Loucy (cell line): ENCODE results near the gene NHP2.

Experiments used
- H2AFZ ChIP-seq: fragments of 200-600 bp; sonication (generic); 2 replicates; pipeline ENCODE4 v1.6.0; 2016; ENCODE audit warnings: antibody characterized with exemption, mild to moderate bottlenecking, low read length, moderate library complexity
- H3F3A ChIP-seq: fragments of 200-600 bp; 2 replicates; pipeline ENCODE4 v1.6.0; 2016; ENCODE audit warnings: antibody characterized with exemption, low read depth, mild to moderate bottlenecking
- H3K27me3 ChIP-seq: fragments of 200-600 bp; sonication (generic); 2 replicates; pipeline ENCODE4 v1.6.1; 2014; ENCODE audit warnings: low read length, mild to moderate bottlenecking; ENCODE audit not compliant: insufficient read depth, poor library complexity, severe bottlenecking
- H3K36me3 ChIP-seq: fragments of 200-600 bp; sonication (generic); 2 replicates; pipeline ENCODE4 v1.6.1; 2016; ENCODE audit warnings: low read length; ENCODE audit not compliant: insufficient read depth
- H3K4me1 ChIP-seq: fragments of 200-600 bp; sonication (generic); 2 replicates; pipeline ENCODE4 v1.5.1; 2014; ENCODE audit warnings: low read length, mild to moderate bottlenecking; ENCODE audit not compliant: insufficient read depth, poor library complexity, severe bottlenecking
- H3K4me2 ChIP-seq: fragments of 200-600 bp; sonication (generic); 2 replicates; pipeline ENCODE4 v1.6.0; 2014; ENCODE audit warnings: antibody characterized with exemption, low read length, low read depth, mild to moderate bottlenecking; ENCODE audit not compliant: poor library complexity, severe bottlenecking
- H3K4me3 ChIP-seq: fragments of 200-600 bp; sonication (generic); 2 replicates; pipeline ENCODE4 v1.5.1; 2014; ENCODE audit warnings: low read length, mild to moderate bottlenecking, mixed read lengths; ENCODE audit not compliant: poor library complexity, severe bottlenecking
- H3K79me2 ChIP-seq: fragments of 200-600 bp; sonication (generic); 2 replicates; pipeline ENCODE4 v1.6.1; 2014; ENCODE audit warnings: low read length; ENCODE audit not compliant: insufficient read depth
- H3K9ac ChIP-seq: fragments of 200-600 bp; sonication (generic); 2 replicates; pipeline ENCODE4 v1.6.0; 2014; ENCODE audit warnings: mild to moderate bottlenecking, low read depth, low read length, moderate library complexity; ENCODE audit not compliant: poor library complexity, severe bottlenecking
- H3K9me2 ChIP-seq: fragments of 200-600 bp; sonication (generic); replicated peaks from 2 replicates; pipeline ENCODE4 v1.6.1; 2016; ENCODE audit warnings: low read depth, low read length, mixed read lengths
- H3K9me3 ChIP-seq: fragments of 200-600 bp; sonication (generic); 2 replicates; pipeline ENCODE4 v1.6.1; 2014; ENCODE audit warnings: mild to moderate bottlenecking, antibody characterized with exemption, low read length, low read depth; ENCODE audit not compliant: insufficient read depth
- H4K20me1 ChIP-seq: fragments of 200-600 bp; sonication (generic); 2 replicates; pipeline ENCODE4 v1.6.0; 2014; ENCODE audit warnings: antibody characterized with exemption, low read length, mild to moderate bottlenecking; ENCODE audit not compliant: insufficient read depth, poor library complexity, severe bottlenecking
- EZH2phosphoT487 ChIP-seq: fragments of 200-600 bp; IDR thresholded peaks from 2 replicates; pipeline ENCODE4 v1.6.1; 2018; ENCODE audit warnings: antibody characterized with exemption, mild to moderate bottlenecking, moderate library complexity, borderline replicate concordance
- TF ChIP-seq, protein P1 (sequence below): fragments of 200-600 bp; sonication (generic); conservative IDR thresholded peaks from 2 replicates; pipeline ENCODE4 v1.5.1; 2014; ENCODE audit warnings: mild to moderate bottlenecking, antibody characterized with exemption, low read length

Gene NHP2

DNA sequence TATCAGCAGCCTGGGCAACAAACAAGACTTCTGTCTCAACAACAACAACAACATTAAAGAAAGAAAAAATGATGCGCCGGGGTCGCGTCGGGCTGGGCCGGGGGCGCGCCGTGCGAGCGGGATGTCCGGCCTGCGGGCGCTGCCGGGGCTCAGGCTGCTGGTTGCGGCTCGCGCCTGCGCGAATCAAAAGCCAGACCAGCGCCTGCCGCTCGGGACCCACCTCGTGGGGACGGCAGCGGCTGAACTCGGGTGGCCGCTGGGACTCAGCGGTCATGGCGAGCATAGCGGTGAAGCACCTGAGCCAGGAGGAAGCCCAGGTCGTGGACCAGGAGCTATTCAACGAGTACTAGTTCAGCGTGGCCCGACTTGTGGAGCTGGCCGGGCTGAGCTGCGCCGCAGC, 11.9 kb upstream of the NHP2 start:
- no peak overlapping the region for H3K9ac ChIP-seq
- no peaks in the 10 kb centered on the region for H3K79me2 ChIP-seq
- H3F3A ChIP-seq, result no peaks in the 10 kb centered on the region
- H3K4me2 ChIP-seq, result no peak overlapping the region
- no peaks in the 10 kb centered on the region for H3K27me3 ChIP-seq
- no peak for TF ChIP-seq EZH2phosphoT487
- H3K9me2 ChIP-seq, result no peaks in the 10 kb centered on the region
- H3K9me3 ChIP-seq, result no peaks in the 10 kb centered on the region
- H3K4me3 ChIP-seq, result no peak overlapping the region
- H3K4me1 ChIP-seq, result no peaks in the 10 kb centered on the region
- H4K20me1 ChIP-seq, result no peaks in the 10 kb centered on the region
- no peak overlapping the region for H2AFZ ChIP-seq
- no peaks in the 10 kb centered on the region for H3K36me3 ChIP-seq

DNA sequence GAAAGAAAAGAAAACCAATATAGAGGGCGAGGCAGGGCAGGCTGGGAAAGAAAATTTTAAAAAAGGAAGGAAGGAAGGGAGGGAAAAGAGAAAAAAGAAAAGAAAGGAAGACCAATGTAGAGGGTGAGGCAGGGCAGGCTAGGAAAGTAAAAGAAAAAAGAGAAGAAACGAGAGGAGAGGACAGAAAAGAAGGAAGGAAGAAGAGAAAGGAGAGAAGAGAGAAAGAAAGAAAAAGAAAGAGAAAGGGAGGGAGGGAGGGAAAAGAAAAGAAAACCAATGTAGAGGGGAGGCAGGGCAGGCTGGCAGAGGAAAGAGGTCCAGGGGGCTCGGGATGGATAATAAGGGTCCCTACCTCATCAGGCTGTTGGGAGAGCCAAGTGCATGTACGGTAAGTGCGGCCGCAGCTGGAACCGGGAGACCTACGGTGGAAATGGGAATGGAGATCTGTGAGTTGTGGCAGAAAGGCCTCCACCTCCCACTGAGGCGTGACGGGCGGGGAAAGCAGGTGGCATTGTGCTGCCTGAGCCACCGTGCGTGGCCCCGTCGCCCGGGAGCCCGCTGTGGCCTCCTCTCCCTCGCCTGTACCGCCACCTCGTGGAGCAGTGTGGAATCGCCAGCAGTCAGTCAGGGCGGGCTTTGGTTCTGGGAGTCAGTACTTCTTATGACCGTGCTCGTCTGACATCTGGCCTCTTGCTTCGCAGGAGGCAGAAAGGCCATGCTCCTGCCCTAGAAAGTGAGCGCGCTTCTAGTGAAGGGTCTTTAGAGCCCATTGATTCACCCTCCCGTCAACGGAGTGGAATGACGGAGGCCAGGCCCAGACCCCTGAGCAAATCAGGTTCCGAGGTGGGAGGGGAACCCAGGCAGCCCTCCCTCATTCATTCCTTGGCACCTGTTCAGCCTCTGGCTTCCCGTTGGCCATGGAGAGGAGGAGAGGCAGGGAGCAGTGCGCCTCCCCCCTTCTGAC, 10.4 kb upstream of the NHP2 start:
- Histone ChIP-seq H3K4me1 (no peaks in the 10 kb centered on the region), H3K9me3 (no peaks in the 10 kb centered on the region), H3K4me2 (peak overlapping the region; percentile 65), H3K9ac (no peak overlapping the region), H3K4me3 (peak overlapping the region; percentile 48), H3K36me3 (no peaks in the 10 kb centered on the region), H3K79me2 (no peaks in the 10 kb centered on the region), H3K9me2 (no peaks in the 10 kb centered on the region), H2AFZ (peak overlapping the region; percentile 93; the same call in 1 of the 2 replicates), H4K20me1 (no peaks in the 10 kb centered on the region), H3K27me3 (no peaks in the 10 kb centered on the region), H3F3A (no peaks in the 10 kb centered on the region)
- TF ChIP-seq, protein P1, sequence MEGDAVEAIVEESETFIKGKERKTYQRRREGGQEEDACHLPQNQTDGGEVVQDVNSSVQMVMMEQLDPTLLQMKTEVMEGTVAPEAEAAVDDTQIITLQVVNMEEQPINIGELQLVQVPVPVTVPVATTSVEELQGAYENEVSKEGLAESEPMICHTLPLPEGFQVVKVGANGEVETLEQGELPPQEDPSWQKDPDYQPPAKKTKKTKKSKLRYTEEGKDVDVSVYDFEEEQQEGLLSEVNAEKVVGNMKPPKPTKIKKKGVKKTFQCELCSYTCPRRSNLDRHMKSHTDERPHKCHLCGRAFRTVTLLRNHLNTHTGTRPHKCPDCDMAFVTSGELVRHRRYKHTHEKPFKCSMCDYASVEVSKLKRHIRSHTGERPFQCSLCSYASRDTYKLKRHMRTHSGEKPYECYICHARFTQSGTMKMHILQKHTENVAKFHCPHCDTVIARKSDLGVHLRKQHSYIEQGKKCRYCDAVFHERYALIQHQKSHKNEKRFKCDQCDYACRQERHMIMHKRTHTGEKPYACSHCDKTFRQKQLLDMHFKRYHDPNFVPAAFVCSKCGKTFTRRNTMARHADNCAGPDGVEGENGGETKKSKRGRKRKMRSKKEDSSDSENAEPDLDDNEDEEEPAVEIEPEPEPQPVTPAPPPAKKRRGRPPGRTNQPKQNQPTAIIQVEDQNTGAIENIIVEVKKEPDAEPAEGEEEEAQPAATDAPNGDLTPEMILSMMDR, result peak; percentile 72
- TF ChIP-seq EZH2phosphoT487, result no peak

DNA sequence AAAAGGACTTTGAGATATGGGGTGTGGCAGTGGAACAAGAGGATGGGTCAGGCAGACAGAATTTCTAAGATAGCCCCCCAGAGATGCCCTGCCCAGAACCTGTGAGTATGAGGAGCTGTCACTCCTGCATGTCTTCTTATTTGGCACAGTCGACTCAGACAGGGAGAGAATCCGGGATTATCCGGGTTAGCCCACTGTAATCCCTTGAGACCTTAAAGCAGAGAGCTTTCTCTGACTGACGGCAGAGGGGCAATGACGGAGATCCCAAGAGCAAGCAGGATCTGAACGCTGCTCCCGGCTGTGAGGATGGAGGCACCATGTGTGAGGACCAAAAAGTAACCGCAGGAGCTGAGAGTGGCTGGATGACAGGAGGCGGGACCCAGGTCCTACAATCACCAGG, 8.8 kb upstream of the NHP2 start:
- Histone ChIP-seq H3K36me3 (no peaks in the 10 kb centered on the region), H3K79me2 (no peaks in the 10 kb centered on the region), H3K4me2 (no peak overlapping the region), H3K27me3 (no peaks in the 10 kb centered on the region), H2AFZ (no peak overlapping the region), H3F3A (no peaks in the 10 kb centered on the region), H3K9me2 (no peaks in the 10 kb centered on the region), H3K9me3 (no peaks in the 10 kb centered on the region), H3K9ac (no peak overlapping the region), H3K4me3 (no peak overlapping the region), H4K20me1 (no peaks in the 10 kb centered on the region), H3K4me1 (no peaks in the 10 kb centered on the region)
- TF ChIP-seq, protein P1, result no peak
- no peak for TF ChIP-seq EZH2phosphoT487
